ENCODE results near the gene SH3RF3. TPM values are rescaled to one million over a fixed set of nuclear protein-coding genes. Genes with fewer than 3 reads are reported as not detected.

Gene SH3RF3
- total RNA-seq, 1 donor from 2014 or later: 7.4 TPM

DNA sequence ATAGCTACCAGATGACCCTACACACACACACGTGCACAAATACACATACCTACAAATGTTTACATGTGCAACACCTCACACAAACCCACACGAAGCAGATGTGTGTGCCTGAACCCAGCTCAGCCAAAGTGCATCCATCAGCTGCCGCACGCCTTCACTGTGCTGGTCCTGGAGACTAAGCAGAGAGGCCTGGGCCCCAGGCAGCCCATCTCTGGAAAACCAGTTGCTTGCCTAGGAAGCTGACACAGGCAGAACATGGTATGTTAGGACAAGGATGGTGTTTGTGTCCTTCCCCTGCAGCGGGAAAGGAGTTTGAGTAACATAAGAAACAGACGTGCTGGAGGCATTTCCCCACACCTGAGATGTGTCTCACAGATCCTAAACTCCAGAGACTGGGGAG is 398.1 kb downstream of the SH3RF3 start:
- intact Hi-C loops (cut with DNase I): no loop called here
- TF ChIP-seq, protein P1, sequence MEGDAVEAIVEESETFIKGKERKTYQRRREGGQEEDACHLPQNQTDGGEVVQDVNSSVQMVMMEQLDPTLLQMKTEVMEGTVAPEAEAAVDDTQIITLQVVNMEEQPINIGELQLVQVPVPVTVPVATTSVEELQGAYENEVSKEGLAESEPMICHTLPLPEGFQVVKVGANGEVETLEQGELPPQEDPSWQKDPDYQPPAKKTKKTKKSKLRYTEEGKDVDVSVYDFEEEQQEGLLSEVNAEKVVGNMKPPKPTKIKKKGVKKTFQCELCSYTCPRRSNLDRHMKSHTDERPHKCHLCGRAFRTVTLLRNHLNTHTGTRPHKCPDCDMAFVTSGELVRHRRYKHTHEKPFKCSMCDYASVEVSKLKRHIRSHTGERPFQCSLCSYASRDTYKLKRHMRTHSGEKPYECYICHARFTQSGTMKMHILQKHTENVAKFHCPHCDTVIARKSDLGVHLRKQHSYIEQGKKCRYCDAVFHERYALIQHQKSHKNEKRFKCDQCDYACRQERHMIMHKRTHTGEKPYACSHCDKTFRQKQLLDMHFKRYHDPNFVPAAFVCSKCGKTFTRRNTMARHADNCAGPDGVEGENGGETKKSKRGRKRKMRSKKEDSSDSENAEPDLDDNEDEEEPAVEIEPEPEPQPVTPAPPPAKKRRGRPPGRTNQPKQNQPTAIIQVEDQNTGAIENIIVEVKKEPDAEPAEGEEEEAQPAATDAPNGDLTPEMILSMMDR (IDR thresholded peaks at IDR 0.05): no peak
- Histone ChIP-seq H3K27ac (no peak overlapping the region), H3K4me1 (peaks cover 4% of the 10 kb centered on the region), H3K4me3 (no peak overlapping the region), H3K36me3 (no peaks in the 10 kb centered on the region), H3K9me3 (no peaks in the 10 kb centered on the region), H3K27me3 (no peaks in the 10 kb centered on the region)
- peak; percentile 13 for DNase-seq
- no peak for ATAC-seq

- H3K4me1 ChIP-seq: peaks cover 4% of the 10 kb centered on the region
- TF ChIP-seq, protein P1 (IDR thresholded peaks at IDR 0.05): no peak
- H3K36me3 ChIP-seq: no peaks in the 10 kb centered on the region
- no peak overlapping the region for H3K4me3 ChIP-seq
- peak; percentile 54 for DNase-seq
- ATAC-seq: no peak
- H3K9me3 ChIP-seq: no peaks in the 10 kb centered on the region
- intact Hi-C loops (cut with DNase I): no loop called here
- no peaks in the 10 kb centered on the region for H3K27me3 ChIP-seq
- no peak overlapping the region for H3K27ac ChIP-seq
These were observed 399.1 kb downstream of the SH3RF3 start for GRCh38 chr2:109527846-109528705.

DNA sequence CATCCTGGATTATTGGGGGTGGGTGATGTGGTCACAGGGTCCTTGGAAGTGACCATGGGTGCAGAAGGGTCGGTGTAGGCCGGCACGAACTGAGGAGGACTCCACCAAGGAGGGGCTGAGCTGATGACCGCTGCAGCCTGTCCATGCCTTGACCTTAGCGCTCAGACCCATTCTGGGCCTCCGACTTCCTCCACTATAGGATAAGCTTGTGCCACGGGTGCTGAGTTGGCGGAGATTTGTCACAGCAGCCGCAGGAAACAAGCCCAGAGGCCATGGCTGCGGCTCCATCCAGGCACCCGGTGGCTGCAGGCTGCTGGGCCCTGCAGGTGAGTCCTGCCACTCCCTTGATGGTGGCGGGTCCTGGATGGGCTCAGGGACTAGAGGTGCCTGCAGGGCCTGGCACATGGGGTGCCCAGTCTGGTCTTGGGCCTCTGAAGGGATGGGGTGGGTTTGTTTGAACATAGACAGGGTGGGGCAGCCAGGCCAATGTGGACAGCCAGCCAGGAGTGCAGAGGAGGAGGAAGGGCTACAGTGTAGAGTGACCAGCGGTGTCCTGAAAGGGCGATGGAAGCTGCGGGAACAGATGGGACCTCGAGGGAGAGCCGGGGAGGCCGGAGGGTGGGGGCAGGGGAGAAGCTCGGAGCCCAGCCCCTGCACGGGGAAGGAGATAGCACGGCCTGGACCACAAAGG is 400.0 kb downstream of the SH3RF3 start:
- TF ChIP-seq, protein P1 (IDR thresholded peaks at IDR 0.05): no peak
- H3K27me3 ChIP-seq: no peaks in the 10 kb centered on the region
- H3K36me3 ChIP-seq: no peaks in the 10 kb centered on the region
- H3K4me3 ChIP-seq: no peak overlapping the region
- no peak overlapping the region for H3K27ac ChIP-seq
- DNase-seq: peak; percentile 52
- ATAC-seq: no peak
- intact Hi-C loops (cut with DNase I): no loop called here
- H3K9me3 ChIP-seq: no peaks in the 10 kb centered on the region
- H3K4me1 ChIP-seq: peaks cover 4% of the 10 kb centered on the region

GRCh38 chr2:109529532-109530449 is 400.8 kb downstream of the SH3RF3 start:
- Histone ChIP-seq H3K4me3 (no peak overlapping the region), H3K27ac (no peak overlapping the region), H3K36me3 (no peaks in the 10 kb centered on the region), H3K4me1 (peaks cover 4% of the 10 kb centered on the region), H3K27me3 (no peaks in the 10 kb centered on the region), H3K9me3 (no peaks in the 10 kb centered on the region)
- intact Hi-C loops (cut with DNase I): no loop called here
- TF ChIP-seq, protein P1 (IDR thresholded peaks at IDR 0.05): no peak
- DNase-seq (peak; percentile 63), ATAC-seq (no peak)

DNA sequence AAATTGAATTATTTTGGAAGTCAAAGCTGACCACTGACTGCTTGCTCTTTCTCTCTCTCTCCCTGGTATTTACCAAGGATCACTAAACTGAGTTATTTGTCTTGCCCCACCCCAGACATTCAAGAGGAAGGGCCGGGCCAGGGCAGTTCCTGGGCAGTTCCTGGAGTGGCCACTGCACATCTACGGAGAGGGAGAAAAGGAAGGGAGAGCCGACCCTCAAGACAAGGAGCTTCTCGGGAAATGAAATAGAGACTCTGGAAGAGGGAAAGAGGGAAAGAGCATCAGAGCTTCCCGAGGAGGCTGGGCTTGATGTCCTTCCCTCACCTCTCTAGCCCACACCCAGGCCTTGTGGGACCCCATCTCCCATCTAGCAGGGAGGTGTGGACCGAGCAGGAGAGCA is 401.7 kb downstream of the SH3RF3 start:
- Histone ChIP-seq H3K27ac (no peak overlapping the region), H3K9me3 (no peaks in the 10 kb centered on the region), H3K4me1 (peaks cover 4% of the 10 kb centered on the region), H3K36me3 (no peaks in the 10 kb centered on the region), H3K27me3 (no peaks in the 10 kb centered on the region), H3K4me3 (no peak overlapping the region)
- intact Hi-C loops (cut with DNase I): no loop called here
- TF ChIP-seq, protein P1 (IDR thresholded peaks at IDR 0.05): peak; percentile 10
- peak; percentile 75 for ATAC-seq
- peak; percentile 68 for DNase-seq
